ENCODE data around the gene WTAP.
A peak's percentile ranks its signal among the peaks of the same experiment; 100 is the strongest.
"Not testable (repeated sequence)": the region's sequence is repeated elsewhere in the genome, so short reads cannot be mapped to it uniquely, and the experiment has no call there.

Gene WTAP

DNA sequence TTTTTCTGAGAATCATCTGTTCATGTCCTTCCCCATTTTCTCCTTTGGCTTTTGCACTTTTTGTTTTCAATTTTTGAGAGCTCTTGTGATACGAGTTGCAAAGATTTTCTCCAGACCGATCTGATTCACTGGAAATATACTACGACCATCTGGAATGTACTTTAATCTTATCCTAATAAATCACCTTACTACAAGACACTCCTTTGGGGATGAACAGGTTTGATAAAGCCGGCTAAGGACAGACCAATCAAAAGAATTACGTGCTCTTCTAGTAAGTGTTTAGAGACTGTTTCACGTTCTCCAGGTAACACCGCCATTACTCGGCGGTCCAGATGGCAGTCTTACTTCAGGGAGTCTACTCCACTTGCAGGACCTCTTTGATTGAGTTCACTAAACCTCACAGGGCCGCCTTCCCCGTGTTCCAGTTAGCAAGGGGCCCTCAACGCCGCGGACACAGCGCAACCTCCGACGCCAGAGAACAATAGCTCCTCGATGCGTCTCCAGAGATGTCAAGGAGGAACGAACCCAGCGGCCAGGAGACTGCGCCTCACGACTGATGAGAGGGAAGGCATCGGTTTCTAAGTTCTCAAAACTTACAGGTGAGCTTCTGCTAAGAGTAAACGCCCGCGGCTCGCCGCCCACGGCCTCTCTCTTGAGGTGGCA lies 920 bp upstream of the WTAP start:
- DNase-seq (ENCODE audit: extremely low spot score, insufficient read length, low read depth) = no peak

DNA sequence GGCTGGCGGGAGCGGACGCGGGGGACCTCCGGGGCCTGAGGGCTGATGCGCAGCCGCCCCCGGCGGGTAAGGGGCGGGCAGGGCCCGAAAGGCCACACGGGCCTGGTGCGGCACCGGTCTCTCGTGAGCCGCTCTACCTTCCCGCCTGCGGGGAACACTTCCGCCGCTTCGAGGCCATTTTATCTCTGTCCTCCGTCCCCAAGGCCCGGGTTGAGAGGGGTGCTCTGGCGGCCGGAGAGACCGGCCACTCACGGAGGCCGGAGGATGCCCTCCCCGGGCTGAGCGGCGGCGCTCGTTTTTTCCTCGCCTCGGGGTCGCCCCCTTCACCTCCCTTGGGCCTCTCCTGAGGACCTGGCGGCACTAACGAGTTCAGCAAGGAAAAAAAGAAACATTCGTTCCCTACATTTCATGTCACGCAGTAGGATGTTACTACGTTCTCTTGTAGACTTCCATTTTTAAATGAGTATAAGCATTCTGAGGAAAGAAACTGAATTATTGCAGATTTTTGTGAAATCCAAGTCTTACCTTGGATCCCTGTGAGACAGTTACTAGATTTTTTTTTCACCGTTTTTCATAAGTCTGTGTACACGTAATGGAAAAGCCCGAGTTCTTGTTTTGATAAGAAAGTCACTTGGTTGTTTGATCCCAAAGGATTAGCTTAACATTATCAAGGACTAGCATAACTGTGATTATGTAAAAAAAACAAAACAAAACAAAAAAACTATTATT lies 575 bp downstream of the WTAP start:
- peak; percentile 12 for FAIRE-seq
- DNase-seq (ENCODE audit: extremely low spot score, insufficient read length, low read depth) = peak; percentile 14

More for the DNA sequence above, 920 bp upstream of the WTAP start:
- peak; percentile 42 for FAIRE-seq

DNA sequence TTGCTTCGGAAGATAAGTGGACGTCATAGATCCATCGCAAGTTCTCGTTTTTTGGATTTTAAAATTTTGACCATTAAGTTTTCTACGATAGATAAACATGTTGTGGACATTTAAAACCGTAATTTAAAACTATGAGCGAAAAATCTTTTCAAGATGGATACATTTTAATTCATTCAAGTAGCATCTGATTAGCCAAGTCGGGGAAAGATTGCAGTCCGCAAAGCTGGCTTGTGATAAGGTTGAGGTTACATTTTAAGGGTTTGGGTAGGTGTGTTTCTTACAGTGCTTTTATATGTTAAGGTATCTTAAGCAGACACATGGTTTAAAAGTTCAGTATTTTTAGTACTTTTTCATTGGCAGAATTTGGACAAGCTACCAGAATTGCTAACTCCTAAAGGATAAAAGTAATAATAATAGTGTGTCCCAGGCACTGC lies 1.2 kb downstream of the WTAP start:
- no peak for DNase-seq (ENCODE audit: extremely low spot score, insufficient read length, low read depth)
- FAIRE-seq = peak; percentile 65

DNA sequence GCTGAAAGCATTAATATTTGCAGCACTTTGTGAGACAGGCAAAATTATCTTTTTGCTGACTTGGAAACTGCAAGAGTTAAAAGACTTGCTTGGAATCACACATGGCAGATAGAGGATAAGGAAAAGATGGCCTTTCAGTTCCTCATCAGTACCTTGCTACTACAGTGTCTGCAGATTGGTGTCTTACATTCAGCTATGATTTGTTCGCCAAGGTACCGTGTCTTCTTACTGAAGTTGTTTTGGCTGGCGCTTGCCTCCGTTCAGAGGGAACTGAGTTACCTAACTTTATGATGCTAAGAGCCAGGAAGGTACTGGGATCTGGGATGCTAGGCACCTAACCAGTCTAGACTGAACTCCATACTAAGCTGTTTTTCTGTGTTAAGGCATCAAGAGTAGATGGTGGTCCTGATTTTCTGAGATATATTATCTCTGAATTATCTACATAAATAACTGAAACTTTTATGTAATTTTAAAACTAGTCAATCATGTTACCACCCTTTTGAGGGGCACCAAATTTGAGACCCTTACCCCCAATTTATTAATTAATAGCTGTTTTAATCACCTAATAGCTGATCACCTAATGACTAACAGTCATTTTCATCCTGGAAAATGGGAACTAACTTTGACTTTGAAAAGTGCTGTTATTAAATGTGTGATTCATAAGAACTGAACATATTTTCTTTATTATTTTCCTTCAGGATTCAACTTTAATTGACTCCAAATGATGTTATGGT lies 2.5 kb downstream of the WTAP start:
- FAIRE-seq (peak; percentile 85), DNase-seq (ENCODE audit: extremely low spot score, insufficient read length, low read depth) (no peak)

DNA sequence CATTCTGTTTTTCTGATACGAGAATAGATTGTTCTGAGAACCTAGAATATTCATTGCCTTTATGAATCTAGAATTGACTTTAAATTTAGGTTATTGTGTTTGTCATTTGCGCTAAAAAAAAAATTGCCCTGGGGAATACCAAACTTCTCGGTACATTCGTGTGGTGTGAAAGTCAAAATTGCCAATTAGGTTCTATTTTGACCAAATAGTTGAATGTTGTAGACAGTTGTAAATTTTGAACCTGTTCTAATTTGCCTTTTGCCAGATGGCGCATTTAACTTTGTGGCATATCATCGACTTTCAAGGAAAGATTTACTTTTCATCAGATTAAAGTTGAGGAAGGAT lies 3.0 kb downstream of the WTAP start:
- FAIRE-seq (peak; percentile 5), DNase-seq (ENCODE audit: extremely low spot score, insufficient read length, low read depth) (no peak)

DNA sequence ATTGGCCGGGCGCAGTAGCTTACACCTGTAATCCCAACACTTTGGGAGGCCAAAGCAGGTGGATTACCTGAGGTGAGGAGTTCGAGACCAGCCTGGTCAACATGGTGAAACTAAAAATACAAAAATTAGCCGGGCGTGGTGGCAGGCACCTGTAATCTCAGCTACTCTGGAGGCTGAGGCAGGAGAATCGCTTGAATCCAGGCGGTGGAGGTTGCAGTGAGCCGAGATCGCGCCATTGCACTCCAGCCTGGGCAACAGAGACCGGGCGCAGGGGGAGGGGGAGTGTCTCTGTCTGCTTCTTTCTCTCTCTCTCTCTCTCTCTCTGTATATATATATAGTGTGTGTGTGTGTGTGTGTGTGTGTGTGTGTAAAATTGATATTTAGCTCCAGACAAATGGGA lies 5.2 kb downstream of the WTAP start:
- not testable (repeated sequence) for FAIRE-seq

DNA sequence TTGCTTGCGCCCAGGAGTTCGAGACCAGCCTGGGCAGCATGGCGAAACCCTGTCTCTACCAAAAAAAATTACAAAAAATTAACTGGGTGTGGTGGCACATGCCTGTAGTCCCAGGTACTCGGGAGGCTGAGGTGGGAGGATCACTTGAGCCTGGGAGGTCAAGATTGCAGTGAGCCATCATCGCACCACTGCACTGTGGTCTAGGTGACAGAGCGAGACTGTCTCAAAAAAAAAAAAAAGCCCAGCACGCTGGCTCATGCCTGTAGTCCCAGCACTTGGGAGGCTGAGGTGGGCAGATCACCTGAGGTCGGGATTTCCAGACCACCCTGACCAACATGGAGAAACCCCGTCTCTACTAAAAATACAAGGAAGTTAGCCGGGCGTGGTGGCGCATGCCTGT lies 6.1 kb downstream of the WTAP start:
- FAIRE-seq; DNase-seq (ENCODE audit: extremely low spot score, insufficient read length, low read depth): not testable (repeated sequence)

More for the DNA sequence above, 5.2 kb downstream of the WTAP start:
- DNase-seq (ENCODE audit: extremely low spot score, insufficient read length, low read depth) = not testable (repeated sequence)

DNA sequence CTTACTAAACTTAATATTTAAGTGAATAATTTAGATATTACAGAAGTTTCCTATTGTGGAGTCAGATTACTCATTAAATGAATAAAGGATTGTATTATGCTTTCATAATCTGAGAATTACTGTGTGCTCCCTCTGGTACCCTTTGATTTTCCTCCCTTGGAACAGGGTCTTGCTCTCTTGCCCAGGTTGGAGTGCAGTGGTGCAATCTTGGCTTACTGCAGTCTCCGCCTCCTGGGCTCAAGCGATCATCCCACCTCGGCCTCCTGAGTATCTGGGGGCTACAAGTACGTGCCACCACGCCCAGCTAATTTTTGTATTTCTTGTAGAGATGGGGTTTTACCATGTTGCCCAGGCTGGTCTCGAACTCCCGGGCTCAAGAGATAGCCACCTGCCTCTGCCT lies 9.6 kb downstream of the WTAP start:
- DNase-seq (ENCODE audit: extremely low spot score, insufficient read length, low read depth) = no peak
- FAIRE-seq = no peak

DNA sequence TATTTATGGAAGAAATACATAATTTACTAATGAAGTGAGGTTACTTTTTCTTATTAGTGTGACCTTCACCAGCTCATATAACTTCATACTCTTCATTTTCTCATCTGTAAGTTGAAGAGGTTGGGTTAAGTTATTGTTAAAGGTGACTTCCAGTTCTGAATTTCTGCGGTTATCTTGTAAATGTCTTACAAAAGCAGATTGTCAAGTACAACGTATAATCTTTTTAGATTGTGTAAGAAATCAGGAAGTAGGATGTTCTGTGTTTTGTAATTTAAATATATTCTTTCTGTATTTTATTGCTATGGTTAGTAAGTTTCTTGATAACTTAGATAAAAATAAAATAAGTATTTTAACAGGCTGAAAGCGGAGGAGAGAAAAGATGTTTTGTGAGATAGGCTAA lies 12.0 kb downstream of the WTAP start:
- no peak for FAIRE-seq

DNA sequence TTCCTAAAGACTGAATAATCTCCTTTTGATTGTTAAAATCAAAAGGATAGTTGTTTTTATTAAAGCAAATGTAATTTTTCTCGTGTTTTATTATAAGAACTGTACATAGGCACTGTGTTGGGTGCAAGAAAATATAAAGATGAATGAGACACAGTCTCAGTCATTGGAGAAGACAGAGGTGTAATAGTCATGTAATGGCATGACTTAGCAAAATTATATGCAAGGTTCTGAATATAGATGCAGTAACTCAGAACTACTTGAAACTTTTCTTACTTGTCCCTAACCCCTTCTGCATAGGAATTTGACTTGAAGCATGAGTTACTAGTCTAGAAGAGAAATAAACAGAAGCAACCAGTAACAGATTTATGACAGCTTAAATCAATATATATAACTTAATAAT lies 14.9 kb downstream of the WTAP start:
- DNase-seq (ENCODE audit: extremely low spot score, insufficient read length, low read depth) (no peak), FAIRE-seq (no peak)

More for the DNA sequence above, 12.0 kb downstream of the WTAP start:
- DNase-seq (ENCODE audit: extremely low spot score, insufficient read length, low read depth) = no peak

DNA sequence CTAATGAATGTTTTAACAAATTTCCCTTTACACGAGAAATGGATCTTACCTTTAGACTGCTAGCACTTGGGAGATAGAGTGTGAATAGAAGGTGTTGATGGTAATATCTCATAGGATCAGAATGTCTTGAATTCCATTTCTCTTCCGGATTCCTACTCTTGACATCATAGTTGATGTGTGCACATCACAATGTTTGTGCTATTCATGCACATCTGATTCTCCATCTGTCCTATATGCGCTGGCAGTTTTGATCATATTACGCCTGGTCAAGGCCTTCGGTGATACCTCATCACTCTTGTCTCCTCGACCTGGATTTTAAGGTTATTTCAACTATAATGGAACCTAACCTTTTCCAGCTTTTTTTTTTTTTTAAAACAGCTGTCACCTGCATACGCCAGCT lies 17.8 kb downstream of the WTAP start:
- DNase-seq (ENCODE audit: extremely low spot score, insufficient read length, low read depth) = no peak
- FAIRE-seq = no peak

DNA sequence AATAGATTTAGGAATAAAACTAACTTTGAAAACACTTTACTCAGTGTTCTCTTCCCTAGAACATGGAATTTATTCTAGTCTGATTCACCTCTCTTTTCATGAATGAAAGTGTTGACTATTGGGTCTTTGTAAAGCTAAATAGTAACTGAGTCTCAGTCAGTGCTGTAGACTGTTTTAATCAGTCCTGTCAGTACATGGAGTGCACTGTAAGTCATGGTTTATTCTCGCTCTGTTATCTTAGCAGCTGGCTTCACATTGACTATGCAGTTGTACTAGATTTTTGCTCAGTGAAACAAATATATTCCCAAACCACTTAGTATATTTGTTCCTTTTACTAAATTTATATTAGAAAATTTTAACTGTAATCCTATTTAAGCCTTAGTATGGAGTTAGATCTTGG lies 19.5 kb downstream of the WTAP start:
- FAIRE-seq (no peak), DNase-seq (ENCODE audit: extremely low spot score, insufficient read length, low read depth) (no peak)

DNA sequence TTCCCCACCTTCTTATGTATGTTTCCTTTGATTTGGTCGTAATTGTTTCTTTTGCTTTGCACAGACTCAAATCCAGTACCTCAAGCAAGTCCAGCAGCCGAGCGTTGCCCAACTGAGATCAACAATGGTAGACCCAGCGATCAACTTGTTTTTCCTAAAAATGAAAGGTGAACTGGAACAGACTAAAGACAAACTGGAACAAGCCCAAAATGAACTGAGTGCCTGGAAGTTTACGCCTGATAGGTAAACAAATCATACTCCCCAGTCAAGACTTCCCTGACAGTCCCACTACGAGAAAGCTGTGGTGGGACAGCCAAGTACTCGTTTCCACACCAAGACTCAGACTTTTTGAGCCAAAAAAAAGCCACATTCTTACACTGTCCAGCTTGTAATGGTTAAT lies 20.8 kb downstream of the WTAP start:
- peak; percentile 74 for FAIRE-seq
- DNase-seq (ENCODE audit: extremely low spot score, insufficient read length, low read depth) = not testable (repeated sequence)

DNA sequence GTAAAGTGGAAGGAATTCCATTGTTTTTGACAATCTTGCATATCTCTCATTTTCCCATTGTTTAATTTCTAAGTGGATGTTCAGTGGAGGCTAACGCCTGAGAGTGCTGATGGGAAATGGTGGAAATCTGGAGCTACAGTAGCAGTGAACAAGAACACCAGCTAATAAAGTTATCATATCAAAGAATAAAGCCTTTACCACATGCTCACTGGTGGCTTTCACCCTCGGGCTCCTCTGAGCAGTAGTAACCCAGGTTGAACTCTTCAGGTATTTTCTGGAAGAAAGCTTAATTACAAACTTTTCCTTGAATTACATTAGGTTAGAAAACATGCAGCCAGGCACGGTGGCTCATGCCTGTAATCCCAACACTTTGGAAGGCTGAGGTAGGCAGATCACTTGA lies 24.1 kb downstream of the WTAP start:
- DNase-seq (ENCODE audit: extremely low spot score, insufficient read length, low read depth) = no peak
- no peak for FAIRE-seq

DNA sequence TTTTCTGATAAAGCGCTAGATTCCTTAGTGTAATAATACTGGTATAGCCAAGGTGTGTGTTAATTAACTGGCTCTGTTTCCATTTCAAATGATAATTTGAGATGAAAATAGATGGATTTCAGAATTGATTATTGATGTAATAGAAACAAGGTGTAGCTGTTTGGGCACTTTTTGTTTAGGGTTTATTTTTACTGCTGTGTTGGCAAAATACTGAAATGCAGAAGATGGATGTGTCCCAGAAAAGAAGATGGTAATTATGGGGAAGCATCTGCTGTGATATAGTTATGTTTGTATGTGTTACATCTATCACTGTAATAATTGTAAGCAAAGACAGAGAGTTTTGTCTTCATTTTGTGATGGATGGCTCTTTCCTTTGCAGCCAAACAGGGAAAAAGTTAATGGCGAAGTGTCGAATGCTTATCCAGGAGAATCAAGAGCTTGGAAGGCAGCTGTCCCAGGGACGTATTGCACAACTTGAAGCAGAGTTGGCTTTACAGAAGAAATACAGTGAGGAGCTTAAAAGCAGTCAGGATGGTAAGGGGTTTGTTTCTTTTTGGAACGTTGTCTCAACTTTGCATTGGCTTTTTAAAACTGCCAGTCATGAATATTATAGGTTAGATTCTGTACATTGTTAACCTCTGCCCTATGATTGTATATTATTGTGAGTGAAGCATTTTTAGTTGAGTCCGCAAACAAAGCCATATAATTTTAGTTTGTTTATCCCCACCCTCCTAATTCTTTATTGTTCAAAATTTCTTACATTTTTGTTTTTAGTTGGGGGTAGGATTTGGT lies 26.0 kb downstream of the WTAP start:
- FAIRE-seq (no peak), DNase-seq (ENCODE audit: extremely low spot score, insufficient read length, low read depth) (no peak)

DNA sequence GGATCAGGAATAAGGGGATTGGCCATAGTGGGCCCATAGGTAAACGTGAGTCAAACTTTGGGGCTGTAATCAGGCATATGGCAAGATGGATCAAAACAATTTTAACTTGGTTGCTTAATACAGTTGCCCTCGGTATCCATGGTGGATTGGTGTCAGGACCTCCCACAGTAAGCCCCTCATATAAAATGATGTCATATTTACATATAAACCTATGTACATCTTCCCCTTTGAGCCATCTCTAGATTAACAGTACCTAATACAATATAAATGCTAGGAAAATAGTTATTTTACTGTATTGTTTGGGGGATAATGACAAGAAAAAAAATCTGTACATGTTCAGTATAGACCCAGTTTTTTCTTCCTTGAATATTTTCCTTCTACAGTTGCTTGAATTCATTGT lies 27.1 kb downstream of the WTAP start:
- no peak for FAIRE-seq
- no peak for DNase-seq (ENCODE audit: extremely low spot score, insufficient read length, low read depth)

DNA sequence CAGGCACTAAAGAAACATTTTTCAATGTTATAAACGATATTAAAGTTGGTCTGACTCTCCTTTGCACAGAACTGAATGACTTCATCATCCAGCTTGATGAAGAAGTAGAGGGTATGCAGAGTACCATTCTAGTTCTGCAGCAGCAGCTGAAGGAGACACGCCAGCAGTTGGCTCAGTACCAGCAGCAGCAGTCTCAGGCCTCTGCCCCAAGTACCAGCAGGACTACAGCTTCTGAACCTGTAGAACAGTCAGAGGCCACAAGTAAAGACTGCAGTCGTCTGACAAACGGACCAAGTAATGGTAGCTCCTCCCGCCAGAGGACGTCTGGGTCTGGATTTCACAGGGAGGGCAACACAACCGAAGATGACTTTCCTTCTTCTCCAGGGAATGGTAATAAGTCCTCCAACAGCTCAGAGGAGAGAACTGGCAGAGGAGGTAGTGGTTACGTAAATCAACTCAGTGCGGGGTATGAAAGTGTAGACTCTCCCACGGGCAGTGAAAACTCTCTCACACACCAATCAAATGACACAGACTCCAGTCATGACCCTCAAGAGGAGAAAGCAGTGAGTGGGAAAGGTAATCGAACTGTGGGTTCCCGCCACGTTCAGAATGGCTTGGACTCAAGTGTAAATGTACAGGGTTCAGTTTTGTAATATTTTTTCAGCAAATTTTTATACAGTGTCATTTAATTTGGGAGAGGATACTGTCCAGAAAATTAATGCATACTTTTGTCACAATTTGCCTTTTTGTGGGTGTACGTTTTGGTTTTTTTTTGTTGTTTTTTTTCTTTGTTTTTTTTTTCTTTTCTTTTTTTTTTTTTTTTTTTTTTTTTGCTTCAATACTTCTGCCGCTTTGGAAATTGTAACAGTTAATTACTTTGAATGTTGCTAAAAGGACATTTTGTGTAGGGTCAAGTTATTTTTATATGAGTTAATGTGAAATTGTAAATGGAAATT lies 27.9 kb downstream of the WTAP start:
- no peak for DNase-seq (ENCODE audit: extremely low spot score, insufficient read length, low read depth)
- no peak for FAIRE-seq

DNA sequence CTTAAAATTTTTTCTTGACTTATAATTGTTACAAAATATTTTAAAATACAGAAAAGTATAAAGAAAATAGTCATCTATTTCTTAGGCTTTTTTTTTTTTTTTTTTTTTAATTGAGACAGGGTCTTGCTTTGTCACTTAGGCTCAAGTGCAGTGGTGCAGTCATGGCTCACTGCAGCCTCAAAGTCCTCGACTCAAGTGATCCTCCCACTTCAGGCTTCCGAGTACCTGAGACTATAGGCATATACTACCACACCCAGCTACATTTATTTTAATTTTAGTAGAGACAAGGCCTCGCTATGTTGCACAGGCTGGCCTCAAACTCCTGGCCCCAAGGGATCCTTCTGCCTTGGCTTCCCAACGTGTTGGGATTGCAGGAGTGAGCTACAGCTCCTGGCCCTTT lies 29.2 kb downstream of the WTAP start:
- DNase-seq (ENCODE audit: extremely low spot score, insufficient read length, low read depth) = no peak
- FAIRE-seq = no peak

All from GM18507 (cell line).